ENCODE results near the gene ATL3. TPM values are rescaled to one million over a fixed set of nuclear protein-coding genes. Genes with fewer than 3 reads are reported as not detected.

ATL3 gene
- total RNA-seq, 3 donors from 2014 or later (not counting 1 experiment from before 2014, with no cell fraction given), result 35.7 to 46.8 (median 41.6) TPM

DNA sequence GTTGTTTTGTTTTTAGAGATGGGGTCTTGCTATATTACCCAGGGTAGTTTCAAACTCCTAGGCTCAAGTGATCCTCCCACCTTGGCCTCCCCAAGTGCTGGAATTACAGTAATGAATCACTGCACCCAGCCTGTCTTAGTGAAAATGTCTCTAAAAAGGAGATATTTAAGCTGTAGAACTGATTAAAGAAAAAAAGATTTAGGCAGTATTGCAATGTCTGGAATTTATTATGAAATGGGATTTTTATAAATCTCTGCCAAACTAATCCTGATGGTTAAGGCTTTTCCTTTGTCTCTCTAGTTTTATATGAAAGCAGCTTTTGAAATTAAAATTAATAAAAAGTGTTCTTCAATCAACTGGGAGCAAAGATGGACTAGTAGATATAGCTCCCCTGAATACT lies 59.0 kb downstream of the ATL3 start:
- Histone ChIP-seq H3K9me3 (ENCODE audit: control insufficient read depth, insufficient read depth, low read length) (no peaks in the 10 kb centered on the region), H3K27me3 (ENCODE audit: control insufficient read depth, insufficient read depth, low read length) (no peaks in the 10 kb centered on the region), H3K27ac (ENCODE audit: low read length) (no peak overlapping the region), H3K4me1 (ENCODE audit: control insufficient read depth, insufficient read depth, low read length) (peaks cover 19% of the 10 kb centered on the region), H3K36me3 (ENCODE audit: control insufficient read depth, insufficient read depth, low read length) (no peaks in the 10 kb centered on the region), H3K4me3 (ENCODE audit: low read length) (no peak overlapping the region)
- DNase-seq, result no peak
- Mint-ChIP-seq H3K9me3 (no peaks in the 10 kb centered on the region), H3K4me3 (peak overlapping the region; percentile 90), H3K36me3 (no peaks in the 10 kb centered on the region), H3K4me1 (peaks cover 30 to 50% of the 10 kb centered on the region in 2 donors), H3K27me3 (ENCODE audit: low read depth in 2 of 2) (no peaks in the 10 kb centered on the region), H3K27ac (peak overlapping the region in 1 of 2 donors; percentile 91)
- no peak for ATAC-seq
- intact Hi-C loops (cut with micrococcal nuclease), result loop anchor here (5.0 kb wide), 3 partner anchors 40 to 75 kb away; partner anchors contain the start of gene PLAAT4
- TF ChIP-seq, protein P1, sequence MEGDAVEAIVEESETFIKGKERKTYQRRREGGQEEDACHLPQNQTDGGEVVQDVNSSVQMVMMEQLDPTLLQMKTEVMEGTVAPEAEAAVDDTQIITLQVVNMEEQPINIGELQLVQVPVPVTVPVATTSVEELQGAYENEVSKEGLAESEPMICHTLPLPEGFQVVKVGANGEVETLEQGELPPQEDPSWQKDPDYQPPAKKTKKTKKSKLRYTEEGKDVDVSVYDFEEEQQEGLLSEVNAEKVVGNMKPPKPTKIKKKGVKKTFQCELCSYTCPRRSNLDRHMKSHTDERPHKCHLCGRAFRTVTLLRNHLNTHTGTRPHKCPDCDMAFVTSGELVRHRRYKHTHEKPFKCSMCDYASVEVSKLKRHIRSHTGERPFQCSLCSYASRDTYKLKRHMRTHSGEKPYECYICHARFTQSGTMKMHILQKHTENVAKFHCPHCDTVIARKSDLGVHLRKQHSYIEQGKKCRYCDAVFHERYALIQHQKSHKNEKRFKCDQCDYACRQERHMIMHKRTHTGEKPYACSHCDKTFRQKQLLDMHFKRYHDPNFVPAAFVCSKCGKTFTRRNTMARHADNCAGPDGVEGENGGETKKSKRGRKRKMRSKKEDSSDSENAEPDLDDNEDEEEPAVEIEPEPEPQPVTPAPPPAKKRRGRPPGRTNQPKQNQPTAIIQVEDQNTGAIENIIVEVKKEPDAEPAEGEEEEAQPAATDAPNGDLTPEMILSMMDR (IDR thresholded peaks at IDR 0.05), result no peak

DNA sequence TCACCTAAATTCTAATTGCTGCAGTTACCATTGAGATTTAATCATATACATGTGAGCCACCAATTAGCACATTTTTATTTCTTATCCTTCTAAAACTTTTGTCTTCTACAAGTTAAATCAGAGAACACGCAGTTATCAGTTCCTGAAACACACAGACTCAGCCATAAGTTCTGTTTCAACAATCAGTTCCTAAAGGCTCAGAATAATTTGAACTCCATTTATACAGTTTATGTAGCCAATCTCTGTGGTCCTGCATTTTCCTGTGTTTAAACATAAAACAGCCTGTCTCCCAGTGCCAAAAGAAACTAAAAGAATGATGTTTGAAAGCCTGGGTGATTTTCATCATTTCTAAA lies 59.8 kb downstream of the ATL3 start:
- Mint-ChIP-seq H3K27me3 (ENCODE audit: low read depth in 2 of 2) (no peaks in the 10 kb centered on the region), H3K36me3 (no peaks in the 10 kb centered on the region), H3K9me3 (no peaks in the 10 kb centered on the region), H3K4me3 (no peak overlapping the region), H3K4me1 (peaks cover 30 to 50% of the 10 kb centered on the region in 2 donors), H3K27ac (peak overlapping the region; percentile 76 to 91)
- H3K4me1 ChIP-seq (ENCODE audit: control insufficient read depth, insufficient read depth, low read length), result peaks cover 19% of the 10 kb centered on the region
- intact Hi-C loops (cut with micrococcal nuclease), result loop anchor here (5.0 kb wide), 3 partner anchors 39 to 74 kb away; partner anchors contain the start of gene PLAAT4
- H3K9me3 ChIP-seq (ENCODE audit: control insufficient read depth, insufficient read depth, low read length), result no peaks in the 10 kb centered on the region
- TF ChIP-seq, protein P1 (IDR thresholded peaks at IDR 0.05), result no peak
- ATAC-seq, result no peak
- no peaks in the 10 kb centered on the region for H3K27me3 ChIP-seq (ENCODE audit: control insufficient read depth, insufficient read depth, low read length)
- H3K36me3 ChIP-seq (ENCODE audit: control insufficient read depth, insufficient read depth, low read length), result no peaks in the 10 kb centered on the region
- no peak overlapping the region for H3K4me3 ChIP-seq (ENCODE audit: low read length)
- no peak overlapping the region for H3K27ac ChIP-seq (ENCODE audit: low read length)
- 75% methylated on average over 1 of the region's 1 CpG for WGBS (ENCODE audit: insufficient coverage)
- no peak for DNase-seq

DNA sequence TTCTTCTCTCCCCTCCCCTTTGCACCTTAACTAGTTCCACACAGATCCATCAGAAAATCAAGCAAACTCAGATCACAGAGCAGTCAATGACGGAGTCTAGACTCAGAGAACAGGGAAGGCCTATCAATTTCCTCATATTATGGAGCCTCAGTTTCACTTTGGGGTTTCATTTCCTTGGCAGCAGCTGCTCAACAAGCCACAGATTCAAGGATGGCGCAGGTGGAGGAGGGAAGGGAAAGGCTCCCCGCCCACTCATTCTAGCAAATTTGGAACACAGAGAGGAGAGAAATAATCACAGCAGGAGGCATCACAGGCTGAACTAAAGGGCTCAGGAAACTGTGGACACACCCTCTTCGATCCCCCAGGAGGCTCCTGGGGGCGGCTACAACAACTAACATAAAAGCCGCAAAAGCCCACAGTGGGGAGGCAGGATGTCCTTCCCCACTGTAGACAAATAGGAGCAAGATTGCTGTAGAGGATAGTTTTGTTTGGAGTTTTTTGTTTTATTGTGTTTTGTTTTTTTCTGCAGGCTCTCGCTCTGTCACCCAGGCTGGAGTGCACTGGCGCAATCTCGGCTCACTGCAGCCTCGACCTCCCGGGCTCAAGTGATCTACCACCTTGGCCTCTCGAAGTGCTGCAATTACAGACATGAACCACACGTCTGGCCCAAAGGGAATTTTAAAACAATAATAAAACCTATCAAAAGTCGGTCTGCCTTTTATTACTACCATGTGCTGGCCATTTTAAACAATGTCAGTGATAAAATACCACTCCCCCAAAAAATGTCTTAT lies 60.4 kb downstream of the ATL3 start:
- ATAC-seq (no peak), DNase-seq (no peak)
- no peaks in the 10 kb centered on the region for H3K27me3 Mint-ChIP-seq (ENCODE audit: low read depth in 2 of 2)
- Histone ChIP-seq H3K4me1 (ENCODE audit: control insufficient read depth, insufficient read depth, low read length) (peaks cover 19% of the 10 kb centered on the region), H3K36me3 (ENCODE audit: control insufficient read depth, insufficient read depth, low read length) (no peaks in the 10 kb centered on the region), H3K9me3 (ENCODE audit: control insufficient read depth, insufficient read depth, low read length) (no peaks in the 10 kb centered on the region), H3K4me3 (ENCODE audit: low read length) (no peak overlapping the region), H3K27me3 (ENCODE audit: control insufficient read depth, insufficient read depth, low read length) (no peaks in the 10 kb centered on the region), H3K27ac (ENCODE audit: low read length) (no peak overlapping the region)
- intact Hi-C loops (cut with micrococcal nuclease), result loop anchor here (5.0 kb wide), 3 partner anchors 38 to 73 kb away; partner anchors contain the start of gene PLAAT4
- 86% methylated on average over 14 of the region's 14 CpGs for WGBS (ENCODE audit: insufficient coverage)
- H3K36me3 Mint-ChIP-seq, result no peaks in the 10 kb centered on the region
- H3K27ac Mint-ChIP-seq, result peak overlapping the region; percentile 76 to 91
- no peak overlapping the region for H3K4me3 Mint-ChIP-seq
- TF ChIP-seq, protein P1 (IDR thresholded peaks at IDR 0.05), result no peak
- H3K4me1 Mint-ChIP-seq, result peaks cover 30 to 50% of the 10 kb centered on the region in 2 donors
- no peaks in the 10 kb centered on the region for H3K9me3 Mint-ChIP-seq

Data from natural killer cell (primary cell).